IMR-90 (cell line): ENCODE data around the gene KCNAB1. TPM values are rescaled to one million over a fixed set of nuclear protein-coding genes. Genes with fewer than 3 reads are reported as not detected.
A peak's percentile ranks its signal among the peaks of the same experiment; 100 is the strongest.

Experiments used
- ATAC-seq: fragments of 200-7000 bp; cut with Tn5 transposase; 2 replicates; pipeline ENCODE4 v1.9.1; 2020; ENCODE audit warnings: low read depth, mild to moderate bottlenecking, moderate library complexity
- BruUV-seq: library from RNA; stranded (reverse); fragments of 400-500 nt; replicated peaks from 2 replicates; lab custom pipeline; 2021; lab: Mats Ljungman, UMichigan
- CTCF ChIA-PET: fragments of 300-600 bp; formaldehyde crosslinking; extraction: SDS; loops from one replicate; lab custom pipeline; 2021; ENCODE audit warnings: antibody characterized with exemption; lab: Yijun Ruan, JAX
- POLR2A ChIA-PET: fragments of 300-600 bp; sonication (Branson Sonifier 250); formaldehyde crosslinking; loops from one replicate; lab custom pipeline; 2022; ENCODE audit warnings: antibody characterized with exemption; ENCODE audit not compliant: unreplicated experiment; lab: Charles Lee
- DNase-seq: peaks from one replicate; pipeline ENCODE4 v3.0.0; 2013
- H2AFZ ChIP-seq: replicated peaks from 2 replicates; pipeline ENCODE3; 2013; ENCODE audit warnings: low read length, mild to moderate bottlenecking; ENCODE audit not compliant: poor library complexity
- H2AK5ac ChIP-seq: 2 replicates; pipeline ENCODE4 v1.6.1; 2013; ENCODE audit warnings: low read depth, low read length, inconsistent platforms
- H2AK9ac ChIP-seq: replicated peaks from 2 replicates; pipeline ENCODE3; 2013; ENCODE audit warnings: mild to moderate bottlenecking, low read depth, low read length, moderate library complexity; ENCODE audit not compliant: poor library complexity
- H2BK120ac ChIP-seq: 2 replicates; pipeline ENCODE4 v1.6.1; 2013; ENCODE audit warnings: low read depth, low read length, inconsistent platforms
- H2BK15ac ChIP-seq: 3 replicates; pipeline ENCODE4 v1.6.1; 2013; ENCODE audit warnings: low read depth, low read length, inconsistent platforms
- H2BK20ac ChIP-seq: 2 replicates; pipeline ENCODE4 v1.6.1; 2013; ENCODE audit warnings: low read depth, mild to moderate bottlenecking, inconsistent platforms, low read length, moderate library complexity
- H2BK5ac ChIP-seq: 2 replicates; pipeline ENCODE4 v1.6.1; 2013; ENCODE audit warnings: mild to moderate bottlenecking, low read depth, low read length, inconsistent platforms; ENCODE audit not compliant: poor library complexity, severe bottlenecking
- H3K14ac ChIP-seq: replicated peaks from 2 replicates; pipeline ENCODE4 v1.6.1; 2013; ENCODE audit warnings: low read depth, low read length, inconsistent platforms
- H3K18ac ChIP-seq: 2 replicates; pipeline ENCODE4 v1.6.1; 2013; ENCODE audit warnings: low read depth, low read length, control low read depth
- H3K23ac ChIP-seq: 2 replicates; pipeline ENCODE4 v1.6.1; 2013; ENCODE audit warnings: low read depth, low read length, inconsistent platforms
- H3K27ac ChIP-seq: 2 replicates; pipeline ENCODE4 v1.5.1; 2013; ENCODE audit warnings: mild to moderate bottlenecking, control low read depth, low read length; ENCODE audit not compliant: insufficient read depth
- H3K27me3 ChIP-seq: 2 replicates; pipeline ENCODE4 v1.6.1; 2013; ENCODE audit warnings: low read length; ENCODE audit not compliant: control insufficient read depth, insufficient read depth
- H3K36me3 ChIP-seq: 2 replicates; pipeline ENCODE4 v1.6.1; 2013; ENCODE audit warnings: low read length, mixed read lengths; ENCODE audit not compliant: control insufficient read depth, insufficient read depth
- H3K4ac ChIP-seq: 2 replicates; pipeline ENCODE4 v1.6.1; 2013; ENCODE audit warnings: low read depth, low read length, inconsistent platforms
- H3K4me1 ChIP-seq: 2 replicates; pipeline ENCODE4 v1.6.1; 2013; ENCODE audit warnings: low read length, mixed read lengths; ENCODE audit not compliant: control insufficient read depth, insufficient read depth
- H3K4me2 ChIP-seq: 2 replicates; pipeline ENCODE4 v1.6.1; 2013; ENCODE audit warnings: low read depth, mild to moderate bottlenecking, control low read depth, low read length, moderate library complexity
- H3K4me3 ChIP-seq: 2 replicates; pipeline ENCODE4 v1.5.1; 2013; ENCODE audit warnings: low read depth, mild to moderate bottlenecking, control low read depth, low read length, moderate library complexity; ENCODE audit not compliant: insufficient read depth
- H3K56ac ChIP-seq: 2 replicates; pipeline ENCODE4 v1.6.1; 2013; ENCODE audit warnings: low read length, inconsistent platforms; ENCODE audit not compliant: insufficient read depth; ENCODE audit errors: extremely low read depth
- H3K79me1 ChIP-seq, 2 experiments: 2 replicates each; pipeline ENCODE4 v1.6.1; 2013; ENCODE audit warnings: low read length in 2 of 2, inconsistent platforms in 1 of 2, low read depth in 1 of 2
- H3K9ac ChIP-seq: 2 replicates; pipeline ENCODE4 v1.6.1; 2013; ENCODE audit warnings: low read depth, low read length, control low read depth
- H3K9me1 ChIP-seq: 2 replicates; pipeline ENCODE4 v1.6.1; 2013; ENCODE audit warnings: low read length, inconsistent platforms; ENCODE audit not compliant: insufficient read depth
- H3K9me3 ChIP-seq: 2 replicates; pipeline ENCODE4 v1.6.1; 2013; ENCODE audit warnings: low read length; ENCODE audit not compliant: control insufficient read depth, insufficient read depth
- H4K20me1 ChIP-seq: 2 replicates; pipeline ENCODE4 v1.6.1; 2013; ENCODE audit warnings: low read length, inconsistent platforms; ENCODE audit not compliant: insufficient read depth
- H4K5ac ChIP-seq: 2 replicates; pipeline ENCODE4 v1.6.1; 2013; ENCODE audit warnings: mild to moderate bottlenecking, low read depth, low read length, control low read depth
- H4K8ac ChIP-seq, 2 experiments: 2 replicates each; pipeline ENCODE4 v1.6.1; 2013; ENCODE audit warnings: low read depth in 2 of 2, low read length in 2 of 2, control low read depth in 1 of 2, inconsistent platforms in 1 of 2
- H4K91ac ChIP-seq: 2 replicates; pipeline ENCODE4 v1.6.1; 2013; ENCODE audit warnings: low read depth, low read length, inconsistent platforms; ENCODE audit not compliant: insufficient read depth
- FOS ChIP-seq: fragments of 150-350 bp; IDR thresholded peaks from 2 replicates; pipeline ENCODE4 v1.6.1; 2016; ENCODE audit warnings: low read depth, low read length
- MAFK ChIP-seq: IDR thresholded peaks from 2 replicates; pipeline ENCODE4 v1.6.1; 2012; ENCODE audit warnings: low read depth, low read length, improper control_type of control experiment
- RAD21 ChIP-seq: IDR thresholded peaks from 2 replicates; pipeline ENCODE4 v1.6.1; 2012; ENCODE audit warnings: low read length, improper control_type of control experiment
- RCOR1 ChIP-seq: IDR thresholded peaks from 2 replicates; pipeline ENCODE4 v1.6.1; 2012; ENCODE audit warnings: mild to moderate bottlenecking, low read length, improper control_type of control experiment; ENCODE audit not compliant: insufficient replicate concordance
- WGBS, 2 experiments: methylation state at CpG; one replicate each; pipeline versions ENCODE4 v1.1.5 to v1.1.7; 2013; ENCODE audit warnings: missing lambda C conversion rate in 2 of 2; ENCODE audit not compliant: insufficient read length in 1 of 2; ENCODE audit errors: extremely low coverage in 2 of 2; 5-methylcytosine and 5-hydroxymethylcytosine counted together
- dilution Hi-C: fragments of 300-500 bp; cut with HindIII; formaldehyde crosslinking; loops from one replicate; pipeline ENCODE4 v1.14.3; 2018; ENCODE audit warnings: low sequenced_read_pairs; ENCODE audit not compliant: unreplicated experiment
- in situ Hi-C: fragments of 300-500 bp; cut with MboI; formaldehyde crosslinking; loops from 3 replicates; pipeline ENCODE4 v1.14.3; 2019; ENCODE audit warnings: low sequenced_read_pairs, inconsistent platforms, mixed read lengths
- intact Hi-C: fragments of 100-400 bp; cut with micrococcal nuclease; formaldehyde crosslinking; loops from 2 replicates; pipeline ENCODE4 v1.10.0; 2022
- polyA plus RNA-seq, 3 experiments: library from polyadenylated mRNA; depleted of rRNA; stranded (reverse); fragments of >200 nt; gene quantifications; 2 replicates each; pipeline ENCODE4 v1.2.3, GENCODE V29; 2012; ENCODE audit warnings: low replicate concordance in 1 of 3
- total RNA-seq: library from RNA; depleted of rRNA; stranded (reverse); fragments of >200 nt; gene quantifications from 2 replicates; pipeline ENCODE4 v1.2.3, GENCODE V29; 2012

Gene KCNAB1
- total and polyA plus RNA-seq, 2 of the 4 experiments (the other 2 are of a cell fraction): under 0.01 to 0.07 TPM

- POLR2A ChIA-PET: no interaction called here
Measured at GRCh38 chr3:156488767-156489166, 368.4 kb downstream of the KCNAB1 start.

More at GRCh38 chr3:156488767-156489166, 368.4 kb downstream of the KCNAB1 start:
- intact Hi-C loops: no loop called here
- Histone ChIP-seq H4K8ac (0 out of 4 replicates have a peak overlapping the region, but pooled peaks of 1 of the 2 experiments have one; percentile 6), H2BK15ac (no peak overlapping the region), H2BK5ac (peak overlapping the region; percentile 45), H2BK20ac (no peak overlapping the region), H2AFZ (no peak overlapping the region), H3K4me1 (peaks cover 4% of the 10 kb centered on the region; the same call in 1 of the 2 replicates), H3K27ac (no peak overlapping the region), H3K23ac (no peak overlapping the region), H3K79me1 (no peaks in the 10 kb centered on the region), H4K5ac (no peak overlapping the region), H3K4me2 (no peak overlapping the region), H3K36me3 (no peaks in the 10 kb centered on the region), H3K18ac (no peak overlapping the region; the same call in 1 of the 2 replicates), H3K4me3 (no peak overlapping the region), H2AK9ac (no peak overlapping the region), H2AK5ac (no peak overlapping the region), H3K9me3 (no peaks in the 10 kb centered on the region), H3K56ac (no peak overlapping the region), H4K91ac (no peak overlapping the region), H3K9me1 (0 out of 2 replicates have a peak, but pooled peaks cover 3% of the 10 kb centered on the region), H4K20me1 (no peaks in the 10 kb centered on the region), H2BK120ac (no peak overlapping the region; the same call in 1 of the 2 replicates), H3K4ac (no peak overlapping the region), H3K27me3 (no peaks in the 10 kb centered on the region), H3K9ac (no peak overlapping the region), H3K14ac (no peak overlapping the region)
- in situ Hi-C loops: no loop called here
- DNase-seq (peak; percentile 68), ATAC-seq (peak; percentile 40)
- dilution Hi-C loops: no loop called here
- no TSS peak for BruUV-seq
- WGBS, 2 experiments: 37% methylated on average over 3 of the region's 3 CpGs; no CpG with 5 or more reads in 1 of the 2 experiments
- TF ChIP-seq FOS (peak; percentile 15; the same call in 1 of the 2 replicates), RAD21 (no peak), MAFK (peak; percentile 45; the same call in 1 of the 2 replicates), RCOR1 (no peak)
- CTCF ChIA-PET: interaction anchor here (0.8 to 0.9 kb wide), 2 partner anchors 21 to 38 kb away, joined by 3 read pairs; no protein-coding TSS in a partner anchor
